Ramos (cell line): ENCODE measurements around the gene ATP2A3.

Source experiments
- in situ Hi-C: fragments of 300-500 bp; cut with MboI; formaldehyde crosslinking; loops from one replicate; pipeline ENCODE4 v1.14.3; 2022; ENCODE audit warnings: low sequenced_read_pairs; ENCODE audit not compliant: unreplicated experiment

ATP2A3 gene

GRCh38 chr17:3918372-3919122 is 45.7 kb downstream of the ATP2A3 start:
- in situ Hi-C loops = no loop called here

- in situ Hi-C loops = no loop called here
Observed at GRCh38 chr17:3917391-3917931, 46.8 kb downstream of the ATP2A3 start.

- in situ Hi-C loops = no loop called here
Observed at GRCh38 chr17:3916825-3917224, 47.4 kb downstream of the ATP2A3 start.

GRCh38 chr17:3915995-3916696 is 48.1 kb downstream of the ATP2A3 start, which contains the start of gene P2RX1:
Gene P2RX1, minus strand, starts transcription at chr17:3916465. Its CDS starts 240 bp downstream, at chr17:3916225.
- in situ Hi-C loops = no loop called here

GRCh38 chr17:3915581-3915994 is 48.6 kb downstream of the ATP2A3 start:
- in situ Hi-C loops = no loop called here

GRCh38 chr17:3914312-3914670 is 49.9 kb downstream of the ATP2A3 start:
- in situ Hi-C loops = loop anchor here (5.0 kb wide), 1 partner anchor 93 kb away; no protein-coding TSS in a partner anchor

GRCh38 chr17:3913531-3914311 is 50.5 kb downstream of the ATP2A3 start:
- in situ Hi-C loops = loop anchor here (5.0 kb wide), 1 partner anchor 94 kb away; no protein-coding TSS in a partner anchor

GRCh38 chr17:3912827-3913226 is 51.4 kb downstream of the ATP2A3 start:
- in situ Hi-C loops = loop anchor here (5.0 kb wide), 1 partner anchor 94 kb away; no protein-coding TSS in a partner anchor

GRCh38 chr17:3911271-3912053 is 52.8 kb downstream of the ATP2A3 start:
- in situ Hi-C loops = loop anchor here (5.0 kb wide), 1 partner anchor 96 kb away; no protein-coding TSS in a partner anchor

- in situ Hi-C loops = loop anchor here (5.0 kb wide), 1 partner anchor 97 kb away; no protein-coding TSS in a partner anchor
Observed at GRCh38 chr17:3910420-3911270, 53.6 kb downstream of the ATP2A3 start.

GRCh38 chr17:3909257-3909656 is 55.0 kb downstream of the ATP2A3 start:
- in situ Hi-C loops = no loop called here

GRCh38 chr17:3907483-3908216 is 56.6 kb downstream of the ATP2A3 start:
- in situ Hi-C loops = no loop called here

- in situ Hi-C loops = no loop called here
Observed at GRCh38 chr17:3906881-3907280, 57.4 kb downstream of the ATP2A3 start.

GRCh38 chr17:3905017-3905520 is 59.2 kb downstream of the ATP2A3 start:
- in situ Hi-C loops = no loop called here

GRCh38 chr17:3904501-3904900 is 59.7 kb downstream of the ATP2A3 start:
- in situ Hi-C loops = no loop called here

GRCh38 chr17:3903881-3904290 is 60.4 kb downstream of the ATP2A3 start:
- in situ Hi-C loops = no loop called here

- in situ Hi-C loops = no loop called here
Observed at GRCh38 chr17:3903051-3903825, 61.0 kb downstream of the ATP2A3 start.
